IPS DF 19.7 (cell line): ENCODE data around the gene EHMT1.

Source experiments
- DNase-seq: peaks from one replicate; pipeline ENCODE4 v3.0.0-alpha.2; 2013; ENCODE audit warnings: low read depth, low spot score

The EHMT1 gene

GRCh38 chr9:137646341-137646740 is 27.5 kb downstream of the EHMT1 start:
- no peak for DNase-seq

- no peak for DNase-seq
Observed at GRCh38 chr9:137647096-137647714, 28.4 kb downstream of the EHMT1 start.

DNA sequence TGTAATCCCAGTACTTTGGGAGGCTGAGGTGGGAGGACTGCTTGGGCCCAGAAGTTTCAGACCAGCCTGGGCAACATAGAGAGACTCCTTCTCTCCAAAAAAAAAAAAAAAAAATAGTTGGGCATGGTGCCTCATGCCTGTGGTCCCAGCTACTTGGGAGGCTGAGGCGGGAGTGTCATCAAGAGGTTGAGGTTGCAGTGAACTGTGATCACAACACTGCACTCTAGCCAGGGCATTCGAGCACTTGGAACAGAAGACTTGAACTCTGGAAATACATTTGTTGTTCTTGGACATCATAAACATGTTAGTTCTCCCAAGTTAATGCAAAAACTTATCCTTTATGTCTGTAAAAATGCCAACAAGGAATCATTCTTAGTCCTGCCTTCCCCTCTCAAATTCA is 29.6 kb downstream of the EHMT1 start:
- DNase-seq = no peak

DNA sequence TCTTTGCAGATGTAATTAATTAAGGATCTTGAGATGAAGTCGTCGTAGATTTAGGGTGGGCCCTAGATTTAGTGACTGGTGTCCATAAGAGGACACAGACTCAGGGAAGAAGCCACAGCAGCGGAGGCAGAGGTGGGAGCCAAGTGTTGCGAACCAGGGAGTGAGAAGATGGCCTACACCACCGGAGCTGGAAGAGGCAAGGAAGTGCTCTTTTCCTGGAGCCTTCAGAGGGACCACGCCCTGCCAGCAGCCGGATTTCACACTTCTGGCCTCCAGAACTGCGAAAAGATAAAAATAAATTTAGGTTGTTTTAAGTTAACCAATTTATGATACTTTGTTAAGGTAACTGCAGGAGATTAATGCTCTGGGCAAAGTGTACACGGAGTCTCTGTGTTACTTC is 30.7 kb downstream of the EHMT1 start:
- no peak for DNase-seq

DNA sequence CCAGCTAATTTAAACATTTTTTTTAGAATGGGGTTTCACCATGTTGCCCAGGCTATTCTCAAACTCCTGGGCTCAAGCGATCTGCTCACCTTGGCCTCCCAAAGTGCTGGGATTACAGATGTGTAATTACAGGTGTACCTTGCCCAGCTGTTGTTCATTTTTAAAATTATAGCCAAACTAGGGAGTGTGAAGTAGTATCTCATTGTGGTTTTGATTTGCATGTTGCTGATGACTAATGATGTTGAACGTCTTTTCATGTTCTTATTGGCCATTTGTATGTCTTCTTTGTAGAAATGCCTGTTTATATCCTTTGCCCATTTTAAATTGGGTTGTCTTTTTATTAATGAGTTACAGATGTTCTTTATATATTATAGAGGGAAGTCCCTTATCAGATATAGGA is 31.5 kb downstream of the EHMT1 start:
- DNase-seq = no peak

GRCh38 chr9:137650779-137651178 is 32.0 kb downstream of the EHMT1 start:
- DNase-seq = no peak

DNA sequence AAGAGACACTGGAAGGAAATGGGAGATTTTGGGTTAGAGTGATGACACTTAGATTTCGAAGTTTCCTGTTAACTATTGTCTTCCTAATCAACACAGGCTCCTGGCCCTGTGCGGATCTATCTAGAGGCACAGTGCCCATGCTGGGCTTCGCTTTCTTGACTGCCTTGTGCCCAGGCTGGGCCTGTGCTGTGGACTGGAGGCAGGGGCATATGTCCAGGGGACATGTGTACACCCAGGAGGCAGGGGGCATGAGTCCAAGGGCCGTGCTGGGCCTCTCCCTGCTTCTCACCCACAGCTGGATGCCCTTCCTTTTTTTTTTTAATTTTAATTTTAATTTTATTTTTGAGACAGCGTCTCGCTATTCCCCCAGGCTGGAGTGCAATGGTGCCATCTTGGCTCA is 37.6 kb downstream of the EHMT1 start:
- no peak for DNase-seq

DNA sequence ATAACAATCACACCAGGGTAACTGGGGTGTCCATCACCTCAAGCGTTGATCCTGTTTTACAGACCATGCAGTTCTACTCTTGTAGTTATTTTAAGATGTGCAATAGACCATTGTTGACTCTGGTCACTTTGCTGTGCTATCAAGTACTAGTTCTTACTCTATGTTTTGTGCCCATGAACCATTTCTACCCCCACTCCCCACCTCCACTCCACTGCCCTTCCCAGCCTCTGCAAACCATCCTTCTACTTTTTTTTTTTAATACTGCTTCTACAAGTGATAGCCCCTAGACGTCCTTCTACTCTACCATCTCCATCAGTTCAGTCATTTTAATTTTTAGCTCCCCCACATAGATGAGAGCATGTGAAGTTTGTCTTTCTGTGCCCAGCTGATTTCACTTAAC is 38.8 kb downstream of the EHMT1 start:
- DNase-seq = no peak

GRCh38 chr9:137658781-137659180 is 40.0 kb downstream of the EHMT1 start:
- DNase-seq = no peak

- no peak for DNase-seq
Observed at GRCh38 chr9:137660144-137660543, 41.3 kb downstream of the EHMT1 start.

DNA sequence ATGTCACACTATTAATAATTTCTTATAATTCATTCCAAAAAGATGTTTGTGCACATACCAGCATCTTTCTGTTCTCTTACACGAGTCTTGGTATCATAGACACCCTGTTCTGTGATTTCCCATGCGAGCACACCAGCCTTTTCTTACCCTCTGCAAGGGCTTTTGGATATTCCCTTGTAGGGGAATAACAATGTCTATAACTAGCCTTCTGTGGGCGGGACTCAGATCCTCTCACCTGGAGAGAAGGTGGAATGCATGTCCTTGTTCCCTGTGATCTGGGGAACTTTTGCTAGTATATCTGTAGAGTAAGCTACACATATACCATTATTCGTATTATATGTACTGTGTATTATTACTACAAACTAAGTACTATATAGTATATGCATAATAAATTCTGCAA is 44.8 kb downstream of the EHMT1 start:
- no peak for DNase-seq

DNA sequence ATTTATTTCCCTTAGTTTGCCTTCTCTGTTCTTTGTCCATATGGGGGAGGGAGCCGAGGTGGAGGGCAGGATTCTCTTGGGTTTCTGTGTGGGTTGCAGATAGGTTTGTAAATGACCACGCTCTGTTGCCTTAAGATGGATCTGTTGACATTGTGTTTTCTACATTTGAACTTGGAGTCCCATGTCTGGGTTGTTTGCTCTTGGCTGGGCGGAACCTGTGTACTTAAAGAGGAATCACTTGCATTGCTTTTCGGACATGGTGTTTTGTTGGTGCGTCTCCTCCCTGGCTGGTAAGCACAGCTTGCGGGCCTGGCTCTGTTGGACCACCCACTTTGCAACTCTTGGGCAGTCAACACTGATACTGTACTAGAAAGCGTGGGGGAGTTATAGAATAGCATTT is 45.9 kb downstream of the EHMT1 start:
- DNase-seq = no peak

GRCh38 chr9:137665226-137665625 is 46.4 kb downstream of the EHMT1 start:
- no peak for DNase-seq

DNA sequence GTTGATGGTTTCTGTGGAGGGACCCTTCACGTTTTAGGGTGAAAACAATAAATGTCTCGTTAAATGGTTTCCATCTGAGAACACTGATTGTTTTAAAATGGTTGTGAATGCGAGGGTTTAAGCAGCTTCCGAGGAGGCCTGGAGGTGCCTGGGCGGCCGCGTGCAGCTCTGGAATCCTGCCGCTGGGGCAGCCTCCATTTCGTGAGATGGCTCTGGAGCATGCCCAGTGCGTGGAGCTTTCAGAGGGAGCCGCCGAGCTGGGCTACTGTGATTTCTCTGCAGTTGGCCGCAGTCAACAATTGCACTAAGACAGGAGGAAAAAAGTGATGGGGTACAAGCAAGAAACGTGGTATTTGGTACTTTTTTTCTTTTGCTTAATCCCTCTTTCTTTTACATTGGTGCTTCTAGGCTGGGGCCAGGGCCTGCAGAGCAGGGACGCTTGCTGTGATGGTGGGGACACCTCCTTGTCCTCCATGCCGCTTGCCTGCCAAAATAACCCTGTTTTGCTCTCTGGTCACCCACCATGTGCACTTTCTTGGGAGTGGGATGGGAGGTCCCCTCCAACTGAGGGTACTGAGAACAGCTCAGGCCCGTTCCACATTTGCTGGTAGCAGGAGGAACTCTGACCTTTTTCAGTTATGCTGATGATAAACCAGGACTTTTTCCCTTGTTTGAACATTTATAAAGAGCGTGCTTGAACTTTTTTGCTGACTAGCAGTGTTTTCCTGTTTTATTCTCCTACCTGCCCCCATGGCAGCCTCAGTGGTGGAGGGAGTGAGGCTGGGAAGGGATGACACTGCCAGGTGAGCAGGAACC is 47.1 kb downstream of the EHMT1 start:
- DNase-seq = no peak

DNA sequence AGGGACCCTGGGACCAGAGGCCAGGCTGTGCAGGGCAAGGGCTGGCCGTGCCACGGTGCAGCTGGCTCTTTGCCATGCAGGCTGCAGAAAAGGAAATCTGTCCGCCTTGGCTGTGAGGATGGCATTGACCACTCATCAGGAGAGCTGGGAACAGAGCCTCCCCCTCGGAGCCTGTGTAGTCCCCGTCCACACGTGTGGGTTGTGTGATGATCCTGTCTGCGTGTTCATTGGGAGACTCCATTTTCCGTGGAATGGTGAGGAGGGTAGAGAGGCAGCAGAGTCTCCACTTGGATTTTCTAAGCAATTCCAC is 47.7 kb downstream of the EHMT1 start:
- DNase-seq = no peak

GRCh38 chr9:137666955-137667670 is 48.3 kb downstream of the EHMT1 start:
- peak; percentile 80 for DNase-seq

DNA sequence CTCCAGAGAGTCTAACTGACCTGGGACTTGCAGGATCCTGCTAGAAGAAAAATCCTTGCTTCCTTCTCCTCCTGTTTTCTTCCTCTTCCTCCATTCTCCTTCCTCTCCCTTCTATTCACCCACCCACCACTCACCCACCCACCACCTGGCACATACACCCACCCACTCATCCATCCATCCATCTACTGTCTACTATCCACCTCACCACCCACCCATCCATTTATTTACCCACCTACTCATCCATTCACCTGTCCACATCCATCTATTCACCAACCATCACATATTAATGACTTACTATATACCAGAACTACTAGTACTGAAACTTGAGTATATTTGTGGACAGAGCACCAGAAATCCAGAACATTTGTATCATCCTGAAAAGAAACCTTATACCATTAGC is 49.4 kb downstream of the EHMT1 start:
- DNase-seq = no peak

- no peak for DNase-seq
Observed at GRCh38 chr9:137669261-137669672, 50.5 kb downstream of the EHMT1 start.

GRCh38 chr9:137670391-137671195 is 51.8 kb downstream of the EHMT1 start:
- DNase-seq = no peak

DNA sequence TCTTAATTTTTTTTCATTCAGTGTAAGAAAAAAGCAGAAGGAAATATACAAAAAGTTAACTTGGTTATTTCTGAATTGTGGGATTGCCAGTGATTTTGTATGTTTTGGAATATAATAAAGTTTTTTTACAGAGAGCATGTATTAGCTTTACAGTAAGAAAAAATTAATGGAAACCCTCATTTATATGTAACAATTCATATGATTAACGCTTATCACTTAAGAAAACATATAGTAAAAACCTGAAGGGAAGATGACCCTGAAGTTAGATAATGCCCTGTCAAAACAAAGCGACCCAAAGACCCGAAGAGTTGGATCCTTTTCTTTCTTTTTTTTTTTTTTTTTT is 52.4 kb downstream of the EHMT1 start:
- no peak for DNase-seq

- DNase-seq = no peak
Observed at GRCh38 chr9:137671721-137672120, 52.9 kb downstream of the EHMT1 start.
